ENCODE results near the gene SLC25A34.

- TF ChIP-seq CTCF (IDR thresholded peaks at IDR 0.05): no peak
- no peak for TF ChIP-seq POLR2A (IDR thresholded peaks at IDR 0.05)
- no peak for TF ChIP-seq POLR2AphosphoS5 (IDR thresholded peaks at IDR 0.05)
- no peak for TF ChIP-seq EP300 (IDR thresholded peaks at IDR 0.05)
Observed at GRCh38 chr1:15764890-15765289, 28.8 kb downstream of the SLC25A34 start.

Data from suprapubic skin (tissue), 4 donors.